Heart left ventricle (tissue), 16 donors: Measurements from ENCODE around the gene ARFRP1. TPM values are rescaled to one million over a fixed set of nuclear protein-coding genes. Genes with fewer than 3 reads are reported as not detected.
A peak's percentile ranks its signal among the peaks of the same experiment; 100 is the strongest.
"Not testable (repeated sequence)": the region's sequence is repeated elsewhere in the genome, so short reads cannot be mapped to it uniquely, and the experiment has no call there.

Source experiments
- ATAC-seq, 4 donors: fragments of 200-7000 bp; cut with Tn5 transposase; one replicate each; pipeline ENCODE4 v1.9.1; 2020 to 2022; ENCODE audit warnings: moderate library complexity in 4 of 4, mild to moderate bottlenecking in 3 of 4, moderate number of reproducible peaks in 1 of 4
- DNase-seq, 5 donors: peaks; one replicate each; pipeline ENCODE4 v3.0.0-alpha.2; 2020
- H3K27ac ChIP-seq, 12 donors: fragments of 200-600 bp; sonication (generic) in 4 of 12; one replicate each; pipeline versions ENCODE4 v1.5.0 to v1.8.0; 2016 to 2022; ENCODE audit warnings: mild to moderate bottlenecking in 2 of 12
- H3K27me3 ChIP-seq, 9 donors: fragments of 200-600 bp; sonication (generic) in 2 of 9; one replicate each; pipeline versions ENCODE4 v1.5.1 to v1.8.0; 2016 to 2022; ENCODE audit warnings: mild to moderate bottlenecking in 3 of 9
- H3K36me3 ChIP-seq, 9 donors: fragments of 200-600 bp; sonication (generic) in 2 of 9; one replicate each; pipeline versions ENCODE4 v1.5.0 to v1.8.0; 2018 to 2022; ENCODE audit warnings: mild to moderate bottlenecking in 2 of 9
- H3K4me1 ChIP-seq, 12 donors: fragments of 200-600 bp; sonication (generic) in 4 of 12; one replicate each; pipeline versions ENCODE4 v1.5.0 to v1.8.0; 2016 to 2022; ENCODE audit warnings: mild to moderate bottlenecking in 3 of 12
- H3K4me3 ChIP-seq, 12 donors: fragments of 200-600 bp; sonication (generic) in 4 of 12; one replicate each; pipeline versions ENCODE4 v1.5.0 to v1.8.0; 2017 to 2022; ENCODE audit warnings: mild to moderate bottlenecking in 9 of 12, moderate library complexity in 4 of 12
- H3K9me3 ChIP-seq, 12 donors: fragments of 200-600 bp; sonication (generic) in 4 of 12; one replicate each; pipeline versions ENCODE4 v1.5.0 to v1.8.0; 2016 to 2022; ENCODE audit warnings: mild to moderate bottlenecking in 1 of 12
- POLR2A ChIP-seq, 2 donors: fragments of 450-650 bp; IDR thresholded peaks; one replicate each; pipeline ENCODE4 v1.6.1; 2017; ENCODE audit warnings: antibody characterized with exemption in 2 of 2, mild to moderate bottlenecking in 2 of 2, moderate library complexity in 2 of 2
- WGBS, 4 donors: extraction: QIAGEN DNeasy Blood & Tissue Kit in 2 of 4; methylation state at CpG; one replicate each; pipeline versions ENCODE4 v1.1.5 to v1.1.7; 2013 to 2018; 5-methylcytosine and 5-hydroxymethylcytosine counted together
- intact Hi-C, 10 donors: fragments of 100-400 bp; cut with DNase I; formaldehyde crosslinking; loops; one replicate each; pipeline versions ENCODE4 v1.11.1 to v1.14.2; 2022
- polyA plus RNA-seq, 2 donors: library from polyadenylated mRNA; stranded (reverse); fragments of 200-250 nt; gene quantifications; one replicate each; pipeline ENCODE4 v1.2.3, GENCODE V29; 2013
- total RNA-seq, 9 donors: library from RNA; depleted of rRNA in 2 of 9; stranded (reverse); fragments of >200 nt in 2 of 9; fragmentation: NEBNext Ultra II Directional in 3 of 9; extraction: Animal tissue kit (Norgen Biotek cat#: 25700) in 3 of 9; gene quantifications; one replicate each; pipeline versions ENCODE4 v1.1.0 to v1.2.4, GENCODE V29; 2016 to 2023
- TF ChIP-seq, protein P1 (sequence below), 12 donors: fragments of 200-600 bp; sonication (generic) in 4 of 12; IDR thresholded peaks; one replicate each; pipeline versions ENCODE4 v1.5.0 to v1.8.0; 2018 to 2022; ENCODE audit warnings: antibody characterized with exemption in 12 of 12, mild to moderate bottlenecking in 5 of 12
- donor health status: ischemic (EF 13 %, LVEDD 7.1; RV severe dilation, severe dysfunction).
- donor health status: healthy with polysubstance abuse.
- donor health status: DM: no; HTN: yes; CAD: no.
- donor health status: DM: no; HTN: no; CAD: no.
- donor health status: ischemic (EF 25% LVEDD 6.9; RV normal size, moderate dysfunction).
- donor health status: ischemic (EF 25% LVEDD 5.7; RV mildly dilated, moderate dysfunction).
- donor health status: healthy.
- donor health status: DM: yes; HTN: yes; CAD: no.
- donor health status: ischemic (EF 35%, LVEDD 5.7; RV mildly dilated, moderate dysfunction).
- donor health status: nonischemic (EF 11% LVEDD 7.7; RV severe dilation, severe dysfunction).
- donor health status: DM: yes; HTN: yes; CAD: no.
- donor health status: PGD.
- donor health status: ischemic (EF 29% LVEDD 5.4; RV normal size, mild dysfunction).
- donor health status: nonischemic (EF 23%, LVEDD 6.1; RV moderate dilation, normal function).

ARFRP1 gene
- total and polyA plus RNA-seq, 11 donors = 27.3 to 47.8 (median 35.9) TPM

DNA sequence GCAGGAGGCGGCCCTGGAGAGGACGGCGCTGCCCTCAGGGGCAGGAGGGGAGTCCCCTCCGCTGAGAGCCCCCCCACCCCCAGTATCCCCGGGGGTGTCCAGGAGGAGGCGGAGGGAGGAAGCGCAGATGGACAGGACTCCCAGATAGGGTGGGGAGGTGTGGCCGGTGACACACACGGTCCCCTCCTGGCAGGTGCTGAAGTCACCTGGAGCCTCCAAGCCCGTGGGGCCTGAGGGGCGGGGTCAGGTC is 55.9 kb downstream of the ARFRP1 start:
- DNase-seq = no peak
- peak overlapping the region; percentile 38 to 79 (median 66) for H3K4me3 ChIP-seq
- 17 to 19% methylated on average over 11 of the region's 11 CpGs; no CpG with 5 or more reads in 2 of the 4 donors for WGBS, 4 donors
- H3K27ac ChIP-seq = peak overlapping the region in 2 of 12 donors; percentile 42
- TF ChIP-seq, protein P1, sequence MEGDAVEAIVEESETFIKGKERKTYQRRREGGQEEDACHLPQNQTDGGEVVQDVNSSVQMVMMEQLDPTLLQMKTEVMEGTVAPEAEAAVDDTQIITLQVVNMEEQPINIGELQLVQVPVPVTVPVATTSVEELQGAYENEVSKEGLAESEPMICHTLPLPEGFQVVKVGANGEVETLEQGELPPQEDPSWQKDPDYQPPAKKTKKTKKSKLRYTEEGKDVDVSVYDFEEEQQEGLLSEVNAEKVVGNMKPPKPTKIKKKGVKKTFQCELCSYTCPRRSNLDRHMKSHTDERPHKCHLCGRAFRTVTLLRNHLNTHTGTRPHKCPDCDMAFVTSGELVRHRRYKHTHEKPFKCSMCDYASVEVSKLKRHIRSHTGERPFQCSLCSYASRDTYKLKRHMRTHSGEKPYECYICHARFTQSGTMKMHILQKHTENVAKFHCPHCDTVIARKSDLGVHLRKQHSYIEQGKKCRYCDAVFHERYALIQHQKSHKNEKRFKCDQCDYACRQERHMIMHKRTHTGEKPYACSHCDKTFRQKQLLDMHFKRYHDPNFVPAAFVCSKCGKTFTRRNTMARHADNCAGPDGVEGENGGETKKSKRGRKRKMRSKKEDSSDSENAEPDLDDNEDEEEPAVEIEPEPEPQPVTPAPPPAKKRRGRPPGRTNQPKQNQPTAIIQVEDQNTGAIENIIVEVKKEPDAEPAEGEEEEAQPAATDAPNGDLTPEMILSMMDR (IDR thresholded peaks at IDR 0.05) = no peak
- no peak for TF ChIP-seq POLR2A (IDR thresholded peaks at IDR 0.05)
- H3K27me3 ChIP-seq = peaks cover 0 to 17% (median 5%) of the 10 kb centered on the region in 9 donors
- no peaks in the 10 kb centered on the region for H3K9me3 ChIP-seq
- intact Hi-C loops = loop anchor here in 1 of 10 donors (5.0 to 10.0 kb wide), 2 partner anchors 115 to 213 kb away; partner anchors contain the start of genes ABHD16B, PTK6 and TPD52L2
- ATAC-seq = peak in 2 of 4 donors; percentile 2 to 3
- peaks cover 0 to 31% (median 19%) of the 10 kb centered on the region in 12 donors for H3K4me1 ChIP-seq
- H3K36me3 ChIP-seq = no peaks in the 10 kb centered on the region

DNA sequence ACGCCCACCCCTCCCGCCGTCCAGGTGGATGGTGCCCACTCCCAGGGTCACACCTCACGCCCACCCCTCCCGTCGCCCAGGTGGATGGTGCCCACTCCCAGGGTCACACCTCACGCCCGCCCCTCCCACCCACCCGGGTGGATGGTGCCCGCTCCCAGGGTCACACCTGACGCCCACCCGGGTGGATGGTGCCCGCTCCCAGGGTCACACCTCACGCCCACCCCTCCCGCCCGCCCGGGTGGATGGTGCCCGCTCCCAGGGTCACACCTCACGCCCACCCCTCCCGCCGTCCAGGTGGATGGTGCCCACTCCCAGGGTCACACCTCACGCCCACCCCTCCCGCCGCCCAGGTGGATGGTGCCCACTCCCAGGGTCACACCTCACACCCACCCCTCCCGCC is 57.3 kb downstream of the ARFRP1 start:
- not testable (repeated sequence) for H3K36me3 ChIP-seq, H3K27ac ChIP-seq, ATAC-seq, H3K4me3 ChIP-seq, H3K9me3 ChIP-seq, DNase-seq
- peaks cover 0 to 17% (median 5%) of the 10 kb centered on the region in 9 donors for H3K27me3 ChIP-seq
- H3K4me1 ChIP-seq = peaks cover 0 to 31% (median 19%) of the 10 kb centered on the region in 12 donors
- intact Hi-C loops = loop anchor here in 1 of 10 donors (5.0 to 10.0 kb wide), 2 partner anchors 113 to 214 kb away; partner anchors contain the start of genes ABHD16B, PTK6 and TPD52L2
- 92 to 95% (median 94%) methylated on average over 4 to 25 of the region's 25 CpGs for WGBS, 4 donors

DNA sequence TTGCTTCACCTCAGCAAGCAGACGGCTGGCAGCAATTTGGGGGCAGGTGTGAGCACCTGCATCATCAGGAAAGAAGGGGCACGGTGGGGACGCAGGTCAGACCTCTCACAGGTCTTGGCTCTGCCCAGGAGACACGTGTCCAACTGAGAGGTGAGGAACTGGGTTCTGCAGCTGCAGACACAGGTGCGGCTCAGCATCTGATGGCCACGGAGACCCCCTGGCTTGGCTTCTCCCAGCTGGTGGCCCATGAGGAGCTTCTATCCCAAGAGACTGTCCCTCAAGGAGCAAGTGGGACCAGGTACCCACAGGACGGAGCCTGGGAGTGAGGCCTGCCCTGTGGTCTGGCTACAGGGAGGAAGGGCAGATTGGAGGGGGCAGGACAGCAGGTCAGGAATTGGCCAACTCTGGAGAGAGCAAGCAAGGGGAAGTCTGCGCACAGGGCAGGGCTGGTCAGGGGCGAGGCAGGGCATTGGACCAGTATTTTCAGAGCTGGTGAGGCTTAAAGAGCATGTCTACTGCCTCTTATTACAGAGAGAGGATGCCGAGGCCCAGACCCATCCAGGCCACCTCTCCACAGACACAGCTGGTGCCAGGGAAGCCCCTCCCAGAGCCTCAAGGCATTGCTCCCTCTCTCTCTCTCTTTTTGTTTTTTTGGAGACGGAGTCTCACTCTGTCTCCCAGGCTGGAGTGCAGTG is 58.7 kb downstream of the ARFRP1 start:
- no peak overlapping the region for H3K4me3 ChIP-seq
- no peak for TF ChIP-seq POLR2A (IDR thresholded peaks at IDR 0.05)
- TF ChIP-seq, protein P1 (IDR thresholded peaks at IDR 0.05) = no peak
- intact Hi-C loops = no loop called here
- WGBS, 4 donors = 79 to 86% (median 81%) methylated on average over 9 to 11 of the region's 11 CpGs
- peaks cover 0 to 30% (median 19%) of the 10 kb centered on the region in 12 donors for H3K4me1 ChIP-seq
- H3K36me3 ChIP-seq = no peaks in the 10 kb centered on the region
- peaks cover 0 to 17% (median 5%) of the 10 kb centered on the region in 9 donors for H3K27me3 ChIP-seq
- no peak overlapping the region for H3K27ac ChIP-seq
- DNase-seq (no peak), ATAC-seq (no peak)
- no peaks in the 10 kb centered on the region for H3K9me3 ChIP-seq

Other genes with a start within 250 kb of the ARFRP1 start
- 1 to 10 TPM in 2 of 9 donors, under 1 TPM in 2, not detected in 5; 0.06 to 2.6 (median 0.65) TPM for gene KCNQ2, start 235.3 kb downstream of the ARFRP1 start, total RNA-seq
- not detected for gene KCNQ2, start 235.3 kb downstream of the ARFRP1 start, polyA plus RNA-seq
- gene EEF1A2, start 208.9 kb downstream of the ARFRP1 start, total RNA-seq = 1,000 to 10,000 TPM in 7 of 9 donors, 100 to 1,000 TPM in 2; 791 to 1,794 (median 1,550) TPM
- 1,000 to 10,000 TPM; 1,276 to 1,345 TPM for gene EEF1A2, start 208.9 kb downstream of the ARFRP1 start, polyA plus RNA-seq
- gene PPDPF, start 187.2 kb downstream of the ARFRP1 start, total RNA-seq = 100 to 1,000 TPM; 182 to 424 (median 235) TPM
- 100 to 1,000 TPM; 318 to 442 TPM for gene PPDPF, start 187.2 kb downstream of the ARFRP1 start, polyA plus RNA-seq
- under 1 TPM in 3 of 9 donors, not detected in 6; 0.10 to 0.29 (median 0.14) TPM for gene PTK6, start 170.6 kb downstream of the ARFRP1 start, total RNA-seq
- gene PTK6, start 170.6 kb downstream of the ARFRP1 start, polyA plus RNA-seq = under 1 TPM in 1 of 2 donors, not detected in 1; 0.04 TPM
- not detected for gene SRMS, start 160.2 kb downstream of the ARFRP1 start, total RNA-seq
- gene SRMS, start 160.2 kb downstream of the ARFRP1 start, polyA plus RNA-seq = not detected
- gene FNDC11, start 153.8 kb downstream of the ARFRP1 start, total RNA-seq = under 1 TPM in 4 of 9 donors, not detected in 5; 0.16 to 0.23 (median 0.19) TPM
- gene FNDC11, start 153.8 kb downstream of the ARFRP1 start, polyA plus RNA-seq = under 1 TPM; 0.08 to 0.14 TPM
- gene HELZ2, start 133.7 kb downstream of the ARFRP1 start, total RNA-seq = 10 to 100 TPM; 10.4 to 34.6 (median 20.9) TPM
- 1 to 10 TPM; 7.2 to 8.8 TPM for gene HELZ2, start 133.7 kb downstream of the ARFRP1 start, polyA plus RNA-seq
- 10 to 100 TPM in 1 of 9 donors, 1 to 10 TPM in 8; 4.3 to 10.0 (median 5.9) TPM for gene GMEB2, start 80.9 kb downstream of the ARFRP1 start, total RNA-seq
- 1 to 10 TPM; 6.3 to 8.6 TPM for gene GMEB2, start 80.9 kb downstream of the ARFRP1 start, polyA plus RNA-seq
- 10 to 100 TPM in 2 of 9 donors, 1 to 10 TPM in 7; 2.9 to 15.6 (median 4.7) TPM for gene STMN3, start 54.6 kb downstream of the ARFRP1 start, total RNA-seq
- 1 to 10 TPM; 5.2 to 6.7 TPM for gene STMN3, start 54.6 kb downstream of the ARFRP1 start, polyA plus RNA-seq
- gene RTEL1, start 49.7 kb downstream of the ARFRP1 start, total RNA-seq = 10 to 100 TPM in 5 of 9 donors, 1 to 10 TPM in 4; 3.0 to 17.8 (median 10.1) TPM
- 1 to 10 TPM; 5.9 to 7.1 TPM for gene RTEL1, start 49.7 kb downstream of the ARFRP1 start, polyA plus RNA-seq
- gene TNFRSF6B, start 11.3 kb downstream of the ARFRP1 start, total RNA-seq = 1 to 10 TPM in 4 of 9 donors, under 1 TPM in 4, not detected in 1; 0.42 to 5.7 (median 0.92) TPM
- 1 to 10 TPM; 2.9 to 6.4 TPM for gene TNFRSF6B, start 11.3 kb downstream of the ARFRP1 start, polyA plus RNA-seq
- gene ZGPAT, start 63 bp upstream of the ARFRP1 start, total RNA-seq = 10 to 100 TPM; 12.9 to 22.0 (median 18.5) TPM
- 10 to 100 TPM; 27.9 to 34.4 TPM for gene ZGPAT, start 63 bp upstream of the ARFRP1 start, polyA plus RNA-seq
- 1 to 10 TPM in 8 of 9 donors, under 1 TPM in 1; 0.95 to 7.1 (median 3.4) TPM for gene LIME1, start 28.7 kb upstream of the ARFRP1 start, total RNA-seq
- 1 to 10 TPM; 2.2 to 4.4 TPM for gene LIME1, start 28.7 kb upstream of the ARFRP1 start, polyA plus RNA-seq
- 10 to 100 TPM; 41.4 to 82.5 (median 70.7) TPM for gene SLC2A4RG, start 31.8 kb upstream of the ARFRP1 start, total RNA-seq
- gene SLC2A4RG, start 31.8 kb upstream of the ARFRP1 start, polyA plus RNA-seq = 10 to 100 TPM; 18.3 to 80.3 TPM
- gene ZBTB46, start 123.3 kb upstream of the ARFRP1 start, total RNA-seq = 10 to 100 TPM; 11.2 to 27.4 (median 14.4) TPM
- gene ZBTB46, start 123.3 kb upstream of the ARFRP1 start, polyA plus RNA-seq = 1 to 10 TPM; 6.6 to 8.2 TPM
- gene ABHD16B, start 153.5 kb upstream of the ARFRP1 start, total RNA-seq = not detected
- gene ABHD16B, start 153.5 kb upstream of the ARFRP1 start, polyA plus RNA-seq = under 1 TPM; 0.12 to 0.72 TPM
- 100 to 1,000 TPM in 1 of 9 donors, 10 to 100 TPM in 8; 65.0 to 122 (median 72.2) TPM for gene TPD52L2, start 157.3 kb upstream of the ARFRP1 start, total RNA-seq
- 100 to 1,000 TPM in 1 of 2 donors, 10 to 100 TPM in 1; 44.4 to 179 TPM for gene TPD52L2, start 157.3 kb upstream of the ARFRP1 start, polyA plus RNA-seq
- 10 to 100 TPM; 34.8 to 57.1 (median 46.1) TPM for gene DNAJC5, start 187.2 kb upstream of the ARFRP1 start, total RNA-seq
- gene DNAJC5, start 187.2 kb upstream of the ARFRP1 start, polyA plus RNA-seq = 10 to 100 TPM; 21.1 to 46.3 TPM
- gene UCKL1, start 248.4 kb upstream of the ARFRP1 start, total RNA-seq = 10 to 100 TPM; 27.7 to 43.8 (median 37.5) TPM
- 10 to 100 TPM; 27.7 to 49.7 TPM for gene UCKL1, start 248.4 kb upstream of the ARFRP1 start, polyA plus RNA-seq